Limb (tissue), 2 donors: Measurements from ENCODE around the gene GPR62.
"Not testable (repeated sequence)": the region's sequence is repeated elsewhere in the genome, so short reads cannot be mapped to it uniquely, and the experiment has no call there.

Source experiments
- DNase-seq, 2 donors: peaks; one replicate each; pipeline ENCODE4 v3.0.0-alpha.2; 2016; ENCODE audit errors: extremely low spot score in 2 of 2

Gene GPR62

GRCh38 chr3:51988286-51989146 lies 33.3 kb downstream of the GPR62 start:
- no peak for DNase-seq

GRCh38 chr3:51990501-51990971 lies 35.4 kb downstream of the GPR62 start:
- DNase-seq: not testable (repeated sequence)

GRCh38 chr3:51992017-51992682 lies 37.0 kb downstream of the GPR62 start:
- DNase-seq: no peak

DNA sequence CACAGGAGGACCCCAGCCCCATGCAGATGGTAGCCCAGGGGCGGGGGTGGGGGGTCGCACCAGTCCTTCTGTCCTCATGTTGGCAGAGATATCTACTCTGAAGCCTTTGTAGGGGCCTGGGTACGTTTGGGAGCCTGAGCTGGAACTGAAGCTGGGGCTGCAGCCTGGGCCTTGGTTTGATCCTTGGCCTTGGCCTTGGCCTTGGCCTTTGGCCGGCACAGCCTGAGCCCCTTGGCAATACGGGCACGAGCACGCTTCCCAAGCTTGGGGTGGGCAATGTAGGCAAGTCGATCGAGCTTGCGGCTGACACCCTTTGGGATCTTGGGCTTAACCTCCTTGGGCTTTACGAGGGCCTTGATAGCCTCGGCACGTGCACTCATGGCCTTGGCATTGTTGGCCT lies 38.5 kb downstream of the GPR62 start:
- not testable (repeated sequence) for DNase-seq

GRCh38 chr3:51994530-51994929 lies 39.3 kb downstream of the GPR62 start:
- no peak for DNase-seq

GRCh38 chr3:51995346-51996163 lies 40.4 kb downstream of the GPR62 start, which contains the start of gene RPL29:
Gene RPL29, minus strand, starts transcription at chr3:51995895. Its CDS starts 434 bp downstream, at chr3:51995461.
- peak; percentile 95 for DNase-seq

- DNase-seq: no peak
Observed at GRCh38 chr3:51997172-51997571, 42.0 kb downstream of the GPR62 start.

- no peak for DNase-seq
Observed at GRCh38 chr3:51997935-51998596, 42.9 kb downstream of the GPR62 start.

- no peak for DNase-seq
Observed at GRCh38 chr3:51998774-51999173, 43.6 kb downstream of the GPR62 start.

DNA sequence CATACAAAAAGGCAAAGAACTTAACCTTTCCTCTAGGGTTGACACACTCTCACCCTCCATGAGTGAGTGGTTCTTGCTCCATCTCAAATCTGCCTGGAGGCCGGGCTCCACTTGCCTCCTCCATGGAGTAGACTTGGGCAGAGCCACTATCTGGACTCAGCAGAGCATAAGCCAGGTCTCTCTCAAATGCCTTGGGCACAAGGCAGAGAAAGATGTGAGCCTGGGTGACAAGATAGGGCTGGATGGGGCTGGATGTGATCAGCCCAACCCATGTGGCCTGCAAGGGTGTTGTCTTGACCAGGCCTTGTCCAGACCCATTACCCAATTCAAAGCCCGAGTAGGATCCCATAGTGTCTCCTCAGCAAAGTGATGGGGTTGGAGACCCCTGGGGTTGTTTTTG lies 44.7 kb downstream of the GPR62 start:
- DNase-seq: no peak

DNA sequence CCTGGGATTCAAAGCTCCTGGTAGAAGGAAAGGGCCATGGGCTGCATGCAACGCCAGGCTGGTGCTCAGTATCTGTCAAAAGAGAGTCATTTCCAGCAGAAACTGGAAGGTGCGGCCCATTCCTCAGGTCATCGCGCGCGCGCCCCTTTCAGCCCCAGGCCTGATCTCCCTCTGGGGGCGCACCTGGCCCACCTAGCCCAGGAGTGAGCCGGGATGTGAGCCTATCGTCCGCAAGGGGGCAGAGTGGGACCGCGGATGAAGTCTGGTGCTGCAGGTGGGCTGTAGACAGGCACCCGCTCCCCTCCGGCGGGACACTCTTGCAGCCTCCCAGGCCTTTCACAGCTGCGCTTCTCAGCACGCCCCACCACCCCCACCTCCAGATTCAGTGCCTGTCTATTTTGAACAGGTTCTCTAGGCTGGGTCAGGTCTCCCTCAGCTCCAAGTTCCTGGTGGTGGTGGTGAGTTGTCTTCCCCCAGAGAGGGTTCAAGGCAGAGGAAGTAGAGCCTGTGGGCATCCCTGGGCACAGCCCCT lies 46.3 kb downstream of the GPR62 start:
- peak; percentile 75 to 92 for DNase-seq

GRCh38 chr3:52002748-52003147 lies 47.6 kb downstream of the GPR62 start:
- peak in 1 of 2 donors; percentile 46 for DNase-seq

DNA sequence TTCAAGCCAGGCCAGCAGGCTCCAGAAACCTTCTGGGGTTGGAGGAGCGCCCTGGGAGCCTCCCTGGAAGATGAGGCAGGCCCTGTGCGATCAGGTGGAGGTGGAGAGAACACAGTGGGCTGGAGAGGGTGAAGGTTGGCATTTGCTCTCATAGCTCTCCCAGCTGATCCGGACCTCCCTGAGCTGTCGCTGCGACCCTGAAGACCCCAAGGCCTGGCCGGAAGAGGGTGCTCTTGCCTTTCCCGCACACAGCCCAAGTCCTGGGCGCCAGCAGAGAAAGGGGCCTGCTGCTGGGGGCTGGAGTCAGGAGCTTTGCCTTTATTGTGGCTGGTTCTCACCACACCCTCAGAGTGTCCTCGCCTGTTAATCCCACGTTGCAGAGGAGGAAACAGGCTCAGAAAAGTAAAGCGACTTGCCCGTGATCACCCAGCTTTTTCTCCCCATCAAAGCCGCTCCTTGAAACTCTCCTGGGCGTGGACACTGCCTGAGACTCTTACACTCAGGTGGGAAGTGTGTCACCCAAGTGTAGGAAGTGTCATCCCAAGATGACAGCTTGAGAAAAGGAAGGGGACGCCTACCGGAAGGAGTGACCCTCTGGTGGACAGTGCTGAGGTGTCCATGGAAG lies 49.1 kb downstream of the GPR62 start:
- DNase-seq: peak; percentile 81 to 84

GRCh38 chr3:52004906-52005395 lies 49.8 kb downstream of the GPR62 start:
- DNase-seq: no peak

- DNase-seq: peak; percentile 55 to 76
Observed at GRCh38 chr3:52005571-52005986, 50.4 kb downstream of the GPR62 start.

DNA sequence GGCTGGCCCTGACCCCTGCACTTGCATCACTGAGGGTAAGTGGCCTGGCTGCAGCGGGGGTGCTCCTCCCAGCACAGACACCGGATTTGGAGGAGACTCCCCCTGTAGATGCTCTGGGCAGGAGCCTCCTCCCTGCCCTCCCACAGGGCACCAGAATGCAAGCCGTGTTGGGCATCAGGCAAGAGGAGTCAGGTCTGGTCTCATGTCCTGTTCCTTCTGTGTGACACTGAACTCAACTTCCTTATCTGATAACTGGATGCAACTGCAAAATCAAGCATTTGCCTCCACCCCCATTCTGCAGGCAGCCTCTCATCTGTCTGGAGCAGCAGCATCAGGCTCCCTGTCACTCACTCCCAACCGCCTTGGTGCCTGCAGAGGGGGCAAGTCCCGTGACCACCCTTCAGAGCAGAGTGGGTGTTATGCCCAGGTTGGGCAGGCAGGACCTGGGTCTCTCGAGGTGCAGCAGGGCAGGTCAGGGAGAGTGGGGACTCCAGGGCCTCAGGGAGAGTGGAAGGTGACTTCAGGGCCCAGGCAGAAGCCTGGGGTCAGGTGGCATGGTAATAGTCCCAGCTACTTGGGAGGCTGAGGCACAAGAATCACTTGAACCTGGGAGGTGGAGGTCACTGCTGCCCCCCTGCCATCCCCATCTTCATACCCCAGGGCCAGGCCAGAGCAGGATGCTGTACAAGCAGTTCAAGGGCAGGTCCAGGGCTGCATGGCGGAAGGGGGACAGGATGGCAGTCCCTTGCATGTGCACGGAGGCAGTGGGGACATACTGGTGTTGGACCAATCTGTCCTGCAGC lies 51.0 kb downstream of the GPR62 start:
- DNase-seq: no peak

- no peak for DNase-seq
Observed at GRCh38 chr3:52006820-52007133, 51.6 kb downstream of the GPR62 start.
